H9 (cell line): ENCODE data around the gene CSTA. TPM values are rescaled to one million over a fixed set of nuclear protein-coding genes. Genes with fewer than 3 reads are reported as not detected.

Source experiments
- DNase-seq: peaks from one replicate; pipeline ENCODE4 v3.0.0-alpha.2; 2017
- H2AFZ ChIP-seq: one replicate; pipeline ENCODE4 v1.6.1; 2013; ENCODE audit warnings: mild to moderate bottlenecking, low read length, control low read depth, moderate library complexity
- H2AK5ac ChIP-seq: 2 replicates; pipeline ENCODE4 v1.6.1; 2013; ENCODE audit warnings: low read length, control low read depth, mixed read lengths; ENCODE audit not compliant: insufficient read length
- H2BK120ac ChIP-seq: one replicate; pipeline ENCODE4 v1.6.1; 2013; ENCODE audit warnings: low read depth, mild to moderate bottlenecking, low read length, control low read depth, inconsistent platforms; ENCODE audit not compliant: poor library complexity, severe bottlenecking
- H2BK12ac ChIP-seq: 2 replicates; pipeline ENCODE4 v1.6.1; 2013; ENCODE audit warnings: low read length, control low read depth, mixed read lengths, low read depth; ENCODE audit not compliant: insufficient read length
- H2BK15ac ChIP-seq: 2 replicates; pipeline ENCODE4 v1.6.1; 2013; ENCODE audit warnings: low read depth, low read length, control low read depth
- H2BK20ac ChIP-seq: one replicate; pipeline ENCODE4 v1.6.1; 2013; ENCODE audit warnings: low read depth, mild to moderate bottlenecking, low read length, control low read depth, inconsistent platforms; ENCODE audit not compliant: poor library complexity, severe bottlenecking
- H2BK5ac ChIP-seq: 2 replicates; pipeline ENCODE4 v1.6.1; 2013; ENCODE audit warnings: low read length, control low read depth, mixed read lengths; ENCODE audit not compliant: insufficient read length
- H3K14ac ChIP-seq: 2 replicates; pipeline ENCODE4 v1.6.1; 2013; ENCODE audit warnings: low read length, control low read depth; ENCODE audit not compliant: insufficient read depth
- H3K18ac ChIP-seq: 2 replicates; pipeline ENCODE4 v1.6.1; 2013; ENCODE audit warnings: low read depth, mild to moderate bottlenecking, mixed read lengths, low read length, control low read depth; ENCODE audit not compliant: insufficient read length
- H3K23ac ChIP-seq: 2 replicates; pipeline ENCODE4 v1.6.1; 2013; ENCODE audit warnings: low read length, control low read depth, mixed read lengths, low read depth; ENCODE audit not compliant: insufficient read length
- H3K23me2 ChIP-seq: 2 replicates; pipeline ENCODE4 v1.6.1; 2013; ENCODE audit warnings: low read depth, mild to moderate bottlenecking, mixed read lengths, low read length, control low read depth; ENCODE audit not compliant: insufficient read length, poor library complexity, severe bottlenecking
- H3K27ac ChIP-seq: 2 replicates; pipeline ENCODE4 v1.5.1; 2013; ENCODE audit warnings: low read length, control low read depth, mixed read lengths, low read depth; ENCODE audit not compliant: insufficient read length
- H3K27me3 ChIP-seq: 2 replicates; pipeline ENCODE4 v1.6.1; 2013; ENCODE audit warnings: low read length, control low read depth, inconsistent platforms; ENCODE audit not compliant: insufficient read depth
- H3K4ac ChIP-seq: 2 replicates; pipeline ENCODE4 v1.6.1; 2013; ENCODE audit warnings: low read depth, mild to moderate bottlenecking, control low read depth, inconsistent platforms, low read length, moderate library complexity
- H3K4me1 ChIP-seq: 2 replicates; pipeline ENCODE4 v1.6.1; 2013; ENCODE audit warnings: low read length, control low read depth, inconsistent platforms; ENCODE audit not compliant: insufficient read depth
- H3K4me2 ChIP-seq: 2 replicates; pipeline ENCODE4 v1.6.1; 2013; ENCODE audit warnings: low read length, control low read depth, mixed read lengths; ENCODE audit not compliant: insufficient read length, insufficient read depth
- H3K56ac ChIP-seq: 2 replicates; pipeline ENCODE4 v1.6.1; 2013; ENCODE audit warnings: low read depth, mild to moderate bottlenecking, mixed read lengths, low read length, control low read depth; ENCODE audit not compliant: insufficient read length
- H3K79me1 ChIP-seq: 2 replicates; pipeline ENCODE4 v1.6.1; 2013; ENCODE audit warnings: low read depth, mild to moderate bottlenecking, moderate library complexity, low read length, control low read depth, inconsistent platforms; ENCODE audit not compliant: insufficient read depth, poor library complexity, severe bottlenecking
- H3K79me2 ChIP-seq: 2 replicates; pipeline ENCODE4 v1.6.1; 2013; ENCODE audit warnings: low read length, control low read depth, inconsistent platforms; ENCODE audit not compliant: insufficient read depth
- H3K9ac ChIP-seq: 2 replicates; pipeline ENCODE4 v1.6.1; 2013; ENCODE audit warnings: low read length, control low read depth, mixed read lengths; ENCODE audit not compliant: insufficient read length; ENCODE audit errors: extremely low read depth
- H3K9me3 ChIP-seq: one replicate; pipeline ENCODE4 v1.6.1; 2013; ENCODE audit warnings: low read depth, low read length, inconsistent platforms; ENCODE audit not compliant: control insufficient read depth
- H3T11ph ChIP-seq: one replicate; pipeline ENCODE4 v1.6.1; 2013; ENCODE audit warnings: mild to moderate bottlenecking, low read length, control low read depth, inconsistent platforms
- H4K20me1 ChIP-seq: one replicate; pipeline ENCODE4 v1.6.1; 2013; ENCODE audit not compliant: control insufficient read depth, insufficient read length, insufficient read depth
- H4K5ac ChIP-seq: 2 replicates; pipeline ENCODE4 v1.6.1; 2013; ENCODE audit warnings: low read depth, mild to moderate bottlenecking, mixed read lengths, low read length, control low read depth; ENCODE audit not compliant: insufficient read length
- H4K8ac ChIP-seq: replicated peaks from 2 replicates; pipeline ENCODE4 v1.6.1; 2013; ENCODE audit warnings: low read length, control low read depth, mixed read lengths, low read depth; ENCODE audit not compliant: insufficient read length
- H4K91ac ChIP-seq: 2 replicates; pipeline ENCODE4 v1.6.1; 2013; ENCODE audit warnings: low read depth, mild to moderate bottlenecking, moderate library complexity, mixed read lengths, low read length, control low read depth; ENCODE audit not compliant: insufficient read length
- H3K27ac Mint-ChIP-seq, 3 experiments: 2 replicates in 2 of 3; 3 replicates in 1 of 3; pipeline ENCODE4 v1.8.0; 2020 to 2021; ENCODE audit warnings: mixed read lengths in 3 of 3, mild to moderate bottlenecking in 1 of 3, moderate library complexity in 1 of 3
- H3K27me3 Mint-ChIP-seq: 2 replicates; pipeline ENCODE4 v1.8.0; 2021; ENCODE audit warnings: low read depth, mild to moderate bottlenecking, moderate library complexity, mixed read lengths
- H3K36me3 Mint-ChIP-seq, 3 experiments: 2 replicates in 2 of 3; 3 replicates in 1 of 3; pipeline ENCODE4 v1.8.0; 2020 to 2021; ENCODE audit warnings: low read depth in 3 of 3, mixed read lengths in 3 of 3; ENCODE audit not compliant: insufficient read depth in 1 of 3
- H3K4me1 Mint-ChIP-seq, 2 experiments: 2 replicates each; pipeline ENCODE4 v1.8.0; 2020; ENCODE audit warnings: mixed read lengths in 2 of 2
- H3K4me3 Mint-ChIP-seq, 2 experiments: 2 replicates in 1 of 2; 3 replicates in 1 of 2; pipeline ENCODE4 v1.8.0; 2020 to 2021; ENCODE audit warnings: mild to moderate bottlenecking in 2 of 2, mixed read lengths in 2 of 2, moderate library complexity in 1 of 2
- H3K9me3 Mint-ChIP-seq, 2 experiments: 2 replicates in 1 of 2; 3 replicates in 1 of 2; pipeline ENCODE4 v1.8.0; 2020; ENCODE audit warnings: mild to moderate bottlenecking in 2 of 2, mixed read lengths in 2 of 2, moderate library complexity in 1 of 2
- CTCF ChIP-seq: fragments of 200-600 bp; sonication (generic); conservative IDR thresholded peaks from 3 replicates; pipeline ENCODE4 v1.8.0; 2021; ENCODE audit warnings: antibody characterized with exemption, mild to moderate bottlenecking
- WGBS: extraction: QIAGEN DNeasy Blood & Tissue Kit; methylation state at CpG from one replicate; pipeline ENCODE4 v1.1.7; 2013; ENCODE audit warnings: missing lambda C conversion rate, low lambda C conversion rate, mixed read lengths; ENCODE audit not compliant: insufficient read length; ENCODE audit errors: extremely low coverage; 5-methylcytosine and 5-hydroxymethylcytosine counted together
- total RNA-seq: library from RNA; stranded (reverse); gene quantifications from 2 replicates; pipeline ENCODE4 v1.2.1, GENCODE V29; 2021

The CSTA gene
- total RNA-seq, 1 experiment from 2014 or later, result not detected

- Histone ChIP-seq H3K56ac (no peak overlapping the region), H3K23ac (no peak overlapping the region), H3K14ac (no peak overlapping the region), H2BK5ac (no peak overlapping the region), H2AK5ac (no peak overlapping the region), H3K27ac (no peak overlapping the region), H3K27me3 (no peaks in the 10 kb centered on the region), H4K5ac (no peak overlapping the region), H2BK15ac (no peak overlapping the region), H4K8ac (no peak overlapping the region), H3K79me2 (no peaks in the 10 kb centered on the region), H3K4ac (no peak overlapping the region), H3K4me2 (no peak overlapping the region), H3K9me3 (no peaks in the 10 kb centered on the region), H3T11ph (no peak overlapping the region), H3K9ac (no peak overlapping the region), H3K18ac (no peak overlapping the region), H4K91ac (no peak overlapping the region), H2AFZ (no peak overlapping the region), H2BK12ac (no peak overlapping the region), H2BK20ac (no peak overlapping the region), H3K4me1 (no peaks in the 10 kb centered on the region), H4K20me1 (no peaks in the 10 kb centered on the region), H3K23me2 (no peaks in the 10 kb centered on the region), H3K79me1 (no peaks in the 10 kb centered on the region), H2BK120ac (no peak overlapping the region)
- Mint-ChIP-seq H3K27me3 (peaks cover 6% of the 10 kb centered on the region), H3K4me1 (peaks cover 10 to 13% of the 10 kb centered on the region in 2 experiments), H3K27ac (no peak overlapping the region), H3K36me3 (no peaks in the 10 kb centered on the region), H3K9me3 (peaks cover 7% of the 10 kb centered on the region in 2 experiments; a peak in 4 of 5 replicates), H3K4me3 (no peak overlapping the region; a peak in 1 of 5 replicates)
- peak; percentile 71 for DNase-seq
- no CpG with 5 or more reads among the region's 4 CpGs for WGBS
- TF ChIP-seq CTCF, result peak; percentile 60; the same call in 2 of the 3 replicates
These were observed 9.4 kb upstream of the CSTA start for GRCh38 chr3:122315619-122316018.
